Raji (cell line): ENCODE data around the gene SEMA4C.

Source experiments
- POLR2A ChIP-seq: IDR thresholded peaks from 2 replicates; pipeline ENCODE4 v1.6.1; 2011; ENCODE audit warnings: low read depth, low read length, control low read depth; ENCODE audit not compliant: insufficient read depth

SEMA4C gene

GRCh38 chr2:96816836-96817702 is 52.8 kb downstream of the SEMA4C start:
- no peak for TF ChIP-seq POLR2A

- peak; percentile 73 for TF ChIP-seq POLR2A
Measured at GRCh38 chr2:96816127-96816835, 53.6 kb downstream of the SEMA4C start, which contains the start of gene CNNM3. Gene CNNM3, plus strand, starts transcription at chr2:96816268. Its CDS starts 10 bp downstream, at chr2:96816278.

GRCh38 chr2:96815326-96816126 is 54.4 kb downstream of the SEMA4C start:
- peak; percentile 41 for TF ChIP-seq POLR2A

GRCh38 chr2:96813656-96814055 is 56.2 kb downstream of the SEMA4C start:
- TF ChIP-seq POLR2A, result no peak

- TF ChIP-seq POLR2A, result no peak
Measured at GRCh38 chr2:96811917-96812316, 58.0 kb downstream of the SEMA4C start.

- TF ChIP-seq POLR2A, result no peak
Measured at GRCh38 chr2:96810783-96811192, 59.1 kb downstream of the SEMA4C start.

GRCh38 chr2:96809951-96810782 is 59.7 kb downstream of the SEMA4C start:
- no peak for TF ChIP-seq POLR2A
